GM21447 (cell line): ENCODE data around the gene TTLL11.
"Not testable (repeated sequence)": the region's sequence is repeated elsewhere in the genome, so short reads cannot be mapped to it uniquely, and the experiment has no call there.

Experiments used
- ATAC-seq: cut with Tn5 transposase; IDR thresholded peaks from one replicate; pipeline ENCODE4 v1.9.1; 2021; ENCODE audit not compliant: unreplicated experiment

TTLL11 gene

GRCh38 chr9:122007837-122008236, 85.3 kb downstream of the TTLL11 start:
- ATAC-seq, result no peak

GRCh38 chr9:122005597-122005996, 87.5 kb downstream of the TTLL11 start:
- ATAC-seq, result no peak

- no peak for ATAC-seq
These were observed 88.5 kb downstream of the TTLL11 start for GRCh38 chr9:122004589-122004988.

DNA sequence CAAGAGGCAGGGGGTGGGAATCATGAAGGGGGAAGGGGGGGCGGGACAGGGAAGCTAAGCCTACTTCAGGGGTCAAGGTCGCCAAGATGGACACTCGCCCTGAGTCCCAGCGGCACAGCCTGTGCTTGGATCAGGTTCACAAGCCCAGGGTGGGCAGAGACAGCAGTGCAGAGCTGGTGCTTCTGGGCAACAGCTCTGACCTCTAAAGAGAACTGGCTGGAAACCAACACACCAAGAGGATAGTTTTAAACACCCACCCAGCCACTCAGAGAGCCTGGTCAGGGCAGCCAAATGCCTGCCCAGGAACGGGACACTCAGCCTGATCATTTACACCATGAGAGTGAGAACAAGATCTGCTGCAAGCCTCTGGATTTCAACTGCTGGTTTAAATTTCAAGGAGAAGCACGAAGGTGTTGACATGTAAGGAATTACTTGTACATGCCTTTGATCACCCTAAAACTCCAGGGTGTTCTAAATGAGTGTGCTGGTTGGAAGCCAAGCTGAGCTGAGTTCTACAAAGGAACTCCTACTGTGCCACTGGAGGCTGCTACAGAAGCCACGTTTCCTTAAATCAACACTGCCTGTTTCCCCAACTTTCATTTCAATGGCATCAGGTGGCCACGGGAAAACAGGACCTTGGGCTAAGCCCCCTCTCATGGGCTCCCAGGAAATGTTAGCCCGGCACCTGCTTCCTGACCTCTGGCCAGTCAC, 91.5 kb downstream of the TTLL11 start:
- ATAC-seq, result no peak

DNA sequence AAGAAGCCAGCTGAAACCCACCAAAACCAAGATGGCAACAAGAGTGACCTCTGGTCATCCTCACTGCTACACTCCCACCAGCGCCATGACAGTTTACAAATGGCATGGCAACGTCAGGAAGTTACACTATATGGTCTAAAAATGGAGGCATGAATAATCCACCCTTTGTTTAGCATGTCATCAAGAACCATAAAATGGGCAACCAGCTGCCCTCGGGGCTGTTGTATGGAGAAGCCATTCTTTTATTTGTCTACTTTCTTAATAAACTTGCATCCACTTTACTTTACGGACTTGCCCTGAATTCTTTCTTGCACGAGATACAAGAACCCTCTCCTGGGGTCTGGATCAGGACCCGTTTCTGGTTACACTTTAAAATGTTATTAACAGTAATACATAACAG, 92.6 kb downstream of the TTLL11 start:
- not testable (repeated sequence) for ATAC-seq

- no peak for ATAC-seq
These were observed 93.6 kb downstream of the TTLL11 start for GRCh38 chr9:121999556-121999955.

DNA sequence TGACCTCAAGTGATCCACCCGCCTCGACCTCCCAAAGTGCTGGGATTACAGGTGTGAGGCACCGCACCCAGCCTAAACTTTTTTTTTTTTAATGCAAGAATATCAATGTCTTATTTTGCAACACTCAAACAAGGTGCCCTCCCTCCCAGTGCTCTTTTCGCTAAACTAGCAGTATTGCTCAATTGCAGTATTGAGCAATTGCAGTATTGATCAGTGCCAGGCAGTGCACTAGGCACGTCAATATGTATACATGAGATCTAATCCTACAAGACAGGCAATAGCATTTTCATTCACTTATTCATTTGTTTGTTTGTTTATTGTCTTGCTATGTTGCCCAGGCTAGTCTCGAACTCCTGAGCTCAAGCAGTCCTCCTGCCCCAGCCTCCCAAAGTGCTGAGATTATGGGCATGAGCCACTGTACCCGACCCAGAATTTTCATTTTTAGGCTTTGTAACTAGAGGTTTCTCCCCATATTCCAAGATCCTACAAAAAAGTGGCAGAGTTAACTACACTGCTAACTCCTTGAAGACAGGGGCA, 94.5 kb downstream of the TTLL11 start:
- no peak for ATAC-seq

- no peak for ATAC-seq
These were observed 95.3 kb downstream of the TTLL11 start for GRCh38 chr9:121997791-121998190.

DNA sequence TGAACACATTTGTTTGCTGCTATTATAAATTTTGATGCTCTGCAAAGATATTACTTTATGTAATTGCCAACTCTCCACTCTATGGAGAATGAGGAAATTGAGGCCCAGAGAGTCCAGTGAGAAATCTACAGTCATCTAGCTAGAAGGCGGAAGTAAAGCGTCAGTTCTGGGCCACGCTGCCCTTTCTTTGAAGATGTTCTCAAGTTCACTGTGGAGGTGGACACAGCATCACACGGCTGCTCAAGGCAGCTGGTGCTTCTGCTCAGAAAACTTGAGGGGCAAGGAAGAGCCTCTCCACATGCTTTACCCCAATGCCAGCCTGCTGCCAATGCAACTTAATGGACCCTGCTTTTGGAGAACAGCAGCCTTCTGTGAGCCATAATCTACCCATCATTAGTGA, 96.3 kb downstream of the TTLL11 start:
- no peak for ATAC-seq

GRCh38 chr9:121995997-121996396, 97.1 kb downstream of the TTLL11 start:
- ATAC-seq, result no peak

GRCh38 chr9:121992571-121993212, 100.4 kb downstream of the TTLL11 start:
- ATAC-seq, result no peak

DNA sequence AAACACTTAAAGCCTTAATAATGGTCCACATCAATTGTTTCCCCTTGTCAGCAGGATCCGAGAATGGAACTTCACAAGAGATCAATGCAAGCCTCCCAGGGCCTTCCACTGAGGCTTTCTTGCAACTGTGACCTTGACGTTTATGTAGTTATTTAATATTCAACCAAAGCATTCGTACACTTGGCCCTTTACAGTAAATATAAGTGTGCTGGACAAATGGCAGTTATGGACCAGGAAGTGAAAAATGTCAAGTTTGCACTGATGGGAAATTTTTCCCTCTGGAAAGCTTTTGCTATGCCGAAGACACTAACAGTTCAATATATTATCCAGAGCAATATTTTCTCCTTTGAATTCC, 101.8 kb downstream of the TTLL11 start:
- ATAC-seq, result no peak

GRCh38 chr9:121990600-121991306, 102.4 kb downstream of the TTLL11 start:
- no peak for ATAC-seq

DNA sequence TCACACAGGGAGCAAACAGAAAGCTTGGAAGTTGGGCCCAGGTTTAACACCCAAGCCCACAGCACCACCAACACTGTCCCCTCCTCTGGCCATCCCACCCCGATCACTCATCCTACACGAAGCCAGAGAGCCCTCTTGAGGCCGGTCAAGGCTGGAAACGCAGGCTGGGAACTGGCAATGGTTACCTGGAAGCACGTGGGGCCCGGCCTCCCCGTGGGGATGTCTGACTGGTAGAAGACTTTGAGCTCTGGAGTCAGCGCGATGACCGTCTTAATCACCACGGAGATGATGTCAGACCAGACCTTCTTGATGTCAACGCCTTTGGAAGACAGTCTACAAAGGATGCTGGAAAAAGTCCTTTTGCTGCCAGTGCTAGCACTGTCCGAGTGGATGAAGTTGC, 104.1 kb downstream of the TTLL11 start:
- no peak for ATAC-seq

GRCh38 chr9:121987314-121987713, 105.8 kb downstream of the TTLL11 start:
- ATAC-seq, result no peak

DNA sequence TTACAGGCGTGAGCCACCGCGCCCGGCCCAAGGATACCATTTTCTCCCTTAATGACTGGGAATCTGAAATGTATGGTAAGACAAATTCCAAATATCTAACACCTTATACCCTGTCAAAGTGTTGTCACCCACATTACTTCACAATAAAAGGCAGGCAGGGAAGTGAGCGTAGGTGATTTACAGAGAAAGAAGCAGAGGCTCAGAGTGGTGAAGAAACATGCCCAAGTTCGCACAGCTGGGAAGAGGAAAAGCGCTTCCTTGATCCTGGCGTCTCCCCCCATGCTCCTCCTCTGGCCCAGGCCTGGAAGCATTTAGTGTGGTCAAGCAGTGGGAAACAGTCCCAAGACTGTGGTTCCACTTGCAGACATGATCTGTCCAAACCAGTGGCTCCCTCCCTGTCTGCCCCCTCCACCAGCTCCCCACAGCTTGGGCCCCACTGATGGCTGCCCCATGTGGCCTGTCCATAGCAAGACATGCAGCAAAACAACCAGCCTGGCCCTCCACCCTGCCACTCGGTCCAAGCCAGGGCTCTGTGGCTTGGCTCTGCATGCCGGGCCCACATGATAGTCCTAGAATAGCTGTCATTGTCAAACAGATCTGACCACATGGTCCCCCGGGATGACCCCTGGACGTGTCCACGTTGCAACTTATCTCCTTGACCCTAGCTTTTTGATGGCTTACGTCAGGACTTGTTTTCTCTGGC, 107.2 kb downstream of the TTLL11 start:
- ATAC-seq, result no peak

GRCh38 chr9:121984726-121985402, 108.2 kb downstream of the TTLL11 start:
- no peak for ATAC-seq

GRCh38 chr9:121983736-121984135, 109.4 kb downstream of the TTLL11 start:
- ATAC-seq, result no peak

GRCh38 chr9:121981118-121981883, 111.8 kb downstream of the TTLL11 start:
- no peak for ATAC-seq

DNA sequence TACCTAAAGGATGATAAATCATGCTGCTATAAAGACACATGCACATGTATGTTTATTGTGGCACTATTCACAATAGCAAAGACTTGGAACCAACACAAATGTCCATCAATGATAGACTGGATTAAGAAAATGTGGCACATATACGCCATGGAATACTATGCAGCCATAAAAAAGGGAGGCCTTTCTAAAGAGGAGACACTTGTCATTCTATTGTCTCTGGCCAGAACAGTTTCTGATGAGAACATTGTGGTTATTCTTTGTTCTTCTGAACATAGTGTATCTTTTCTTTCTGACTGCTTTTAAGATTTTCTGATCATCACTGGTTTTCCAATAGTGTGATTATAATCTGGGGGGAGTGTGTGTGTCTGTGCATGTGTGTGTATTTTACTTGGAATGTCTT, 112.4 kb downstream of the TTLL11 start:
- not testable (repeated sequence) for ATAC-seq
